Frontal cortex (tissue), 4 donors: ENCODE results near the gene DMD. TPM values are rescaled to one million over a fixed set of nuclear protein-coding genes. Genes with fewer than 3 reads are reported as not detected.

Experiments used
- DNase-seq, 2 donors: peaks; one replicate each; pipeline ENCODE4 v3.0.0; 2012; ENCODE audit warnings: low spot score in 2 of 2
- FAIRE-seq: peaks from 2 replicates; lab custom pipeline; 2012; peaks lifted over from hg19 to GRCh38; lab: Jason Lieb, UNC
- total RNA-seq: library from RNA; depleted of rRNA; stranded (reverse); fragments of >200 nt; gene quantifications from one replicate; pipeline ENCODE4 v1.2.3, GENCODE V29; 2014
- donor health status: control.
- donor health status: control.
- donor health status: control.

Gene DMD
- total RNA-seq, 1 donor from 2014 or later: 56.7 TPM

DNA sequence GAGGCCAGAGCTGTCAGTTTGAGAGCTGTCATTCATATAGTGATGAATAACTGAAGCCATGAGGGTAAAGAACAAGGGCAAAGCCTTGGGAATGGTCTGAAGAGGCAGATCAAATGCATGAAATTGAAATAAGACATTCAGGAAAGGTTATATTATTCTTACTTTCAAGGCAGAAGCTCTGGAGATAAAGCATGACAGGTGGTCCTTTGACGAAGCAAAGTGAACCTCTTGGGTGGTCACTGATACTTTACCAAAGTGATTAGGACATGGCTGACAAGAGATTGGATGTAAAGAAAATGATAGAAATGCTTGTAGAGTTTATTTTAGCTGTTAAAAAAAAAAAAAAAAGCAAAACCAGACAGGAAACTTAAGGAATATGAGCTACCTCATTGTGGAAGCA lies 1505.5 kb downstream of the DMD start:
- FAIRE-seq (no peak), DNase-seq (no peak)

DNA sequence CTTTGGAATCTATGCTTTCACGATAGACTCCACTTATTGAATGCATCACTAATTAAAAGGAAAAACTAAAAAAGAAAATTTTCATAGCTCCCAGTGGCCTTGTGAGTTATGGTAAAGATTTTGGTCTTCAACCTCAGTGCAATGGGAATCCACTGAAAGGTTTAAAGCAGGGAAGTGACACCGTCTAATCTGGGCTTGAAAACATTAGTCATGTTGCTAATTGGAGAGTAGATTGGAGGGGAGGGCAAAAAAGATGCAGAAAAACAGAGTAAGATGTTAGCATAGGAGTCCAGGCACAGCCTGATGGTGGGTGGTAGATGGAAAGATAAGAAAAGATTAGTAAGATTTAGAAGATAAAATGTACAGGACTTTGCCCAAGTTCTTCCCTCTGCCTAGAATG lies 1506.4 kb downstream of the DMD start:
- no peak for DNase-seq
- FAIRE-seq: no peak

DNA sequence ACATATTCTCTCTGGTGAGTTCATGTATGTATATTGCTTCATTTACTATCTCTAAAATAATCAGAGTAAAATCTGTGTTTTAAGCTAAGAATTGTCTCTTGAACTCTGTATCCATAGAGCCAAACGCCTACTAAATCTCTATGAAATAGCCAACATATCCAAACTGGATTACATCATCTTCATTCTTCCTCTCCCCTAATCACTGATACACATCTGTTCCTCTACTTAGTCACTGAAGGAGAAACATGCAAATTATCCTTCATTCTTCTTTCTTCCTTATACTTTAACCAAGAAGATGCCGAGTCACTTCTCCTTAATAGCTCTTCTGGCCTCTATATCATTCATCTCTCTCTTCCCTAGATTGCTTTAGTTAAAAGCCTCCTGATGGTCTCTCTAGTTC lies 1509.1 kb downstream of the DMD start:
- DNase-seq: no peak
- FAIRE-seq: no peak

DNA sequence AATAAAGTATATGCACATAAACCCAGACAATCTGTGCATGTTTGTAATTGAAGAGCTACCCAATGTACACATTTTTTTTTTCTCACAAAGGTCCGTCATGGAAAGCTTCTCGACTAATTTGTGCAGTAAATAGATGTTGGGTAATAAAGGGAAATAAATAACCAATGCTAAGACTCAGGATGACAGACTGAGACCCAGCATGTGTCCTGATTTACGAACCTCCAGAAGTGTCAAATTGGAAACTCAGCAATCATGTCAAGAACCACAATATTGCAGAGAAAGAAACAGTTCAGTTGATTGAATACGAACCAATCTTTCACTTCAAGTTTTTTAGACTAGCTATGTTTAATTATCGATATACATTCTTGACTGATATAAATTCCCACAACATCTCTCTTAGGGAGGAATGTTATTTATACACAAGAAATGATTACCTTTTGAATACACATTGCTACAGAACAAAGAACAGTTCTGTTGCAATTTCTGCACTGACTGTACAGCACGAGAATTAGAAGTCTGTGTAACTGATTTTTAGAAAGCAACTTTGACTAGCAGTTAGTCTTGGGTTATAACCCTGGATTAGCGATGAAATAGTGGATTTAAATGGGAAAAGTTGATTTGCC lies 1513.9 kb downstream of the DMD start:
- no peak for DNase-seq
- no peak for FAIRE-seq

DNA sequence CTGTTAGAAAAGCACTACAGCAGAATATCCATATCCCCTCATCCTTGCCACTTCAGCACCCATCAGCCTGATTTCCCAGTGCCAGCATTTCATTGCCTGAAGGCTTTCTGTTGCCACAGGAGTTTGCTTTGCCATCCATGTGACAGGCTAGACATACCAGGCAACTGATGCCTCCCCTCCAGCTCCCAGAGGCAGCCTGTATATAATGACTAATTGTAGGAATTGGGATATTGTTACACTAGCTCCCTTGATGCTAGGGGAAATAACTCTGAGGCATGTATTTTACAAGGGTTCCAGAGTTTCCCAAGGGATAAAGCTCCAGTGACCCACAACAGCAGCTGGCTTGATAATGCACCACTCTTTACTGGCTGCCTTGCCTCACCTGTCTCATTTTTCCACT lies 1531.5 kb downstream of the DMD start:
- FAIRE-seq (no peak), DNase-seq (no peak)

DNA sequence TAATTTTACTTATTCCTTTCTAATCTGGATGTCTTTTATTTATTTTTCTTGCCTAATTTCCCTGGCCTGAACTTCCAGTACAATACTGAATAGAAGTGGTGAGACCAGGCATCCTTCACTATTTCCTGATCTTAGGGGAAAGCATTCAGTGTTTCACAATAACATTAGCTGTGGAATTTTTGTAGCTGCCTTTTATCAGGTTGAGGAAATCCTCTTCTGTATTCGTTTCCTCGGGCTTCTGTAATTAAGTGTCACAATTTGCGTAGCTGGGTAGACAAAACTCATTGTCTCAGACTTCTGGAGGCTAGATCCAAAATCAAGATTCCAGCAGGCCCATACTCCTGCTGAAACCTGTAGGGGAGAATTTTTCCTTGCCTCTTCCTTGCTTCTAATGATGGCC lies 1541.1 kb downstream of the DMD start:
- FAIRE-seq: no peak
- DNase-seq: no peak

DNA sequence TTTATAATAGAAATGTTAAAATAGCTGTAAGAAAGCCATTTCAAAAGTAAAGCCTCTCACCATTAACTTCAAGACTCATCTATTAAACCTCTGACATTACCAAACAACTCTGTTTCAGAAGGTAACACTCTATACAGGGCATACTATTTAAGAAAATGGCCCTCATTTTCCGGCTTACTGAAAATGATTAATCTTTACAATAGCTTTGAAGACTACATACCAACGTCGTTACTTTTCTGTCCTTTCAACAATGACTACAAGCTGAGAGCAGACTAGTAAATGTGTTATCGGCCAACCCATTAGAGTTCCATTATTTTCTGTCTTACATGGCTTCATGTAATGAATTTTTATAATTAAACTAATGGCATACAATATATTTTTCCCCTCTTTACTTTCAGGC lies 1545.9 kb downstream of the DMD start:
- no peak for DNase-seq

DNA sequence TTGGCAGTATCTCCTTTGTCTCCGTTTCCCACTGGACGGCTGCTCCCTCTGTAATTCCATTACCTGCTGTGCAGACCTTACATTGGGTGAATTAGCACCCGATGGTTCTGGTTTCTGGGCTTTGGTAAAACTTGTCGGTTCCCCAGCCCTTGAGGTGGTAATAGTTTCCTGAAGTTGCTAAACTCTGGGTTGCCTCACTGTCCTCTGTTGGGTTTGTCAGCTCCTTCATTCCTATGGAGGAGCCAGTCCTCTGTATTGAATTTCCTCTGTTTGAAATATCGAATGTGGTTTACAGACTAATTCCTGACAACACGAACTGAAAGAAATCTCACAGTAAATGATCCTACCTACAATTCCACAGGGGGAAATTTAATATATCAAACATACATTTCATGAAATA lies 1548.2 kb downstream of the DMD start:
- no peak for DNase-seq
- no peak for FAIRE-seq

More for the DNA sequence above, 1545.9 kb downstream of the DMD start:
- FAIRE-seq: no peak

DNA sequence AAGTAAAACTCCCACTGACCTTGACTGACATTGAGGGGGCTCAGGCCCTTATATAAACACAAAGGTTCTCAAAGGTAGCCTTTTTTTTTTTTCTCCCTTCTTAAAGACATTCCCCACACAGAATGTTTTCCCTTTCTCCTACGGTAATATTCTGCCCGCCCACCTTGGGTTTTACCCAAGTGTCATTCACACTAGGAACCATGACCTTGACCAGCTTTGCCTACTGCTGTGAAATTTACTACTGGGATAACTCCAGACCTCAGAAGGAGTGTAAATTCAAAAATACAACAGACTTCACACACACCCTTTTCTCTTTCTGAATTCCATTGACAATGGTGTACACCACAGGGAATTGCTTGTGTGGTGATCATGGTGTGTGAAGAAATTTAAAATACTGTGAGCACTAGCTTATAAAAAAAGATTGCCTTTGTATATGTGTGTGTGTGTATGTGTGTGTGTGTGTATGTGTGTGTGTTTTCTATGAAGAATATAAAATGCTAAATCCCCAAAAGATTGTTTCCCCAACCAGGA lies 1550.0 kb downstream of the DMD start:
- FAIRE-seq (no peak), DNase-seq (no peak)

DNA sequence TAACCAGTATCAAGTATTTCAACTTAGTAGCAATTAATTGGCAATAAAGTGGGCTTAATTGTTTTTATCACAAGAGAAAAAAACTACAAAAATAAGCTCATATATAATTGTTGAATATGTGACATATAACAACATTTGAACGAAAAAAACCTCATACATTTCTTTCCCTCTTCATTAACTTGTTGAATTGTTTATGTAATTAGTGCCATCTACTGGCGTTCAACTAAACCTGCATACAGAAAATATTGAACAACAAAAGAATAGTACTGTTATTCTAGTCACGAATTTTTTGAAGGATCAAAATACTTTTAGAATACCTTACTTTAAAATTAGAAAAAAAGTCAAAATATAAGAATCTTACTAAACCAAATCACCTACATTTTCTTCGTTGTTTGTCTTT lies 1553.0 kb downstream of the DMD start:
- FAIRE-seq: peak; percentile 98
- peak in 1 of 2 donors; percentile 0 for DNase-seq

DNA sequence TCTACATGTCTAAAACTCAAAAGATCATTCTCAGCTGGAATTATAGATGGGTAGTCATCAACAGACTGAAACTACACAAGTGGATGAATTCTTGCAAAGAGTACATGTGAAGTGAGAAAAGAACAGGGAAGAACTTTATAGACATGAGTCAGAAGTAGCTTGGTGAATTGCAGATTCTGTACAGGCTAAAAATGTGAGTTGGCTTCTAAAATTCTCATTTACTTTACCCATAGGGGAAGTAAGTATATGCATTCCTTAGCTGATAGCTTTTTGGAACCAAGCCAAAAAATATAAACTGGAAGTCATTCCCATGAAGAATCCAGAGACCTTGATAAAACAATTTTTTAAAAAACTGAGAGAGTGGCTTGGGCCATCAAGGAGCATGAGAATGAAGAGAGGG lies 1555.3 kb downstream of the DMD start:
- FAIRE-seq: no peak

DNA sequence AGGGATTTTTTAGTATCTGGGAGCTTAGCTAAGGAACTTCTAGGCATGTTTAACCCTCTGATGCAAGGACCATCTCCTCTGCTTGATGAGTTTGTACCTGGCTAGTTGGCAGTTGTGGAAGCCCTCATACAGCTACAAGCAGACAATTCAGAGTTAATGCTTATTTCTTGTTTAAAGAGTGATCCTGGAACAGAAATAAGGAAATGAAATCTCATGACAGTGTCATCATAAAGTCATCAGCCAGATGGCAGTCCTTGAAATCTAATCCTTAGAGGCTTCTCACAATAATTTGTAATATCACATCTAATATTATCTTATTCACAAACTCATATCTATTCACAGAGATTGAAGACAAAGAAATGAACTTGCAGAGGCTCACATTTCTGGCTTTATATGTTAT lies 1557.9 kb downstream of the DMD start:
- DNase-seq (no peak), FAIRE-seq (no peak)

More for the DNA sequence above, 1555.3 kb downstream of the DMD start:
- DNase-seq: no peak

DNA sequence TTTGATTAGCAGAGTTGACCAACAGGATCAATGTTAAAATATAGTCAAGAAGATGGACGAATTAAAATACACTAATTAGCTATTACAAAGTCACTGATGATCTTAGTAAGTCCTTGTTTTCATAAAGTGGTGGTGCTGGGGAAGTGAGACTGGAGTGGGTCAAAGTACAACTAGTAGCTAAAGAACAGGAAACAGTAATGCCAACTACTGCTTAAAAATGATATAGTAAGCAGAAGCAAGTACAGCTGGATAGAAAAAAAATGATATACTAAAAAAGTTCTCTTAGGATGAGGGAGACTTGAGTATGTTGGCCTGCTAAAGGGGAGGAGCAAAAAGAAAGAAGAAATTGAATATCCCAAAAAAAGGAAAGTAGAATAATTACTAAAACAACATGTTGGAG lies 1558.7 kb downstream of the DMD start:
- DNase-seq (no peak), FAIRE-seq (no peak)

DNA sequence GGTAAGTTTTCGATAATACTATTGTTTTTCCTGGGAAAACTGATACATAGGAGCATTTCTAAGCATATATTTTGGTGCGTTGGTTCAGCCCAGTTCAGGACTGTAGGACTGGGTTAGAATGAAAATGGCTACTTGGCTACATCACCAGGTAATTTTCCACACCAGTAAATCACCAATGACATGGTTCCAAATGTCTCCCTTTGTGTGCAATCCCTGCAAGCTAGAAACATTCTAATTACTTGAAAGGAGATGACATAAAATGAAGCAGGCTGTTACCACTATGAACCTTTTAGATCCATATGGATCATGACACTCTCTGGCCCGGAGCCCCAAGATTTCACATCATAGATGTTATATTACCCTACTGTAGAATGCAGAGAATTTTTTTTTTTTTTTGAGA lies 1562.1 kb downstream of the DMD start:
- FAIRE-seq (no peak), DNase-seq (no peak)

DNA sequence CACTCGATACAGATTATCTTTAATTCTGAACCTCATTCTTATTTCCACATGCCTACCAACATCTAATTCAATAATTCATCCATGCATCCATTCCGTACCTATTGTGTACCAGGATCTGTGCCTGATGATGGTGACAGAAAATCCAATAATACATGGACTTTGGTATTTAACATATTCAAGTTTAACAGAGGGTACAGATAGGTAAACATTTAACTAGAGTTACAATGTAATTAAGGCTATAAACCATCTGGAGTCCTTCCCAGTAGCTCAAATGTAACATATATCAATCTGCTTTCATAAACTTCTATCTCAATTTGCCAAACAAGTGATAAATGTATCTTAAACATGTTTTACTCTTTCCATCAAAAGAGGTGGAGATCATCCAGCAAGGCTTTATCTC lies 1578.0 kb downstream of the DMD start:
- DNase-seq (no peak), FAIRE-seq (no peak)

DNA sequence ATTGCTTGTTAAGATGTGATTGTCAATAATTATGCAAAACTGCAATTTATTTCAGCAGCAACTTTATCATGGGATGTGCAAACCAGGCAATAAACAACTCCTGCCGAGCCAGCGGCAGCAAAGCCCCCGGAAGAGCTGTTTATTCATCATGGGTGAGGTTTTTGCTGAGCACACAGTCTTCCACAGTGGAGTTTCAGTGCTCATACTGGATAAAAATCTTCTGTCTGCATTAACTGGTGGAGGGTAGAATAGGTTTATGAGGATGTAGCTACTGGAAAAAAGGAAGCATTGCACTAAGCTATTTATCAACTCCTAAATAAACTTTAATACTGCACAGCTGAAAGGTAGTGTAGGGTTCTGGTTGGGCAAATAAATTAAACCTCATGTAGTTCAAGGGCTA lies 1582.2 kb downstream of the DMD start:
- DNase-seq (no peak), FAIRE-seq (no peak)

DNA sequence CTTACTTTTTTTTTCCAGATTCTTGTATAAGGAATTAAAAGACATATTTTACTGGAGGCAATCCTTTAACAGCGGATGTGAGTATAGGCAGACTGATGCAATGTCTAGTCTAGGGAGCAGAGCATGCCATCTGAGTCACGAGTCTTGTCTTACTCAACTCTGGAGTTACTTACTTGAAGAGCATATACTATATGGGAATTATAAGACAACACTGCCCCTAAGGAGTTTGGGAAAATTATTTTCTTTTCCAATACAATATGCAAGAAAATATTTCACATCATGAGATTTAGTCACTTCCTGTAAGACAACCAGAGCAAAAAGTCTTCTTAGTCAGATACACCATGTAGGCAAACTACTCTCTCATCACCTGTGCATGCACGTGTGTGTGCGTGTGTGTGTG lies 1602.2 kb downstream of the DMD start:
- FAIRE-seq (no peak), DNase-seq (no peak)

DNA sequence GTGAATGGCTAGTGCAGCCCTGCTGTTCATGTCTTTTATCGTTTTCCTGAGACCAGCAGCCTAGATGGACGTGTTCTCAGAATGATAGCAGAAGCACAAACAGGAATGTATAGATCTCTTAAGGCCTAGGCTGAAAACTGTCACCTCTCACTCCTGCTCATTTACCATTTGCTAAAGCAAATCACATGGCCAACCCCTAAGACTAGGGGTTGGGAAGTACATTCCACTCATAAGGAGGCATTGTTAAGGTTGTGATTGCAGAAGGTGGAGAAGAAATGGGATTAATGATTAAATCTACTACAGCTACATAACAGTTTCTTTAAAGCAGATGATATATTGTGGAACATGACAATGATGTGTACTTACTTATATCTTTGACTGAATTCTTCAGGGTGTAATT lies 1602.7 kb downstream of the DMD start:
- no peak for FAIRE-seq
- DNase-seq: no peak

DNA sequence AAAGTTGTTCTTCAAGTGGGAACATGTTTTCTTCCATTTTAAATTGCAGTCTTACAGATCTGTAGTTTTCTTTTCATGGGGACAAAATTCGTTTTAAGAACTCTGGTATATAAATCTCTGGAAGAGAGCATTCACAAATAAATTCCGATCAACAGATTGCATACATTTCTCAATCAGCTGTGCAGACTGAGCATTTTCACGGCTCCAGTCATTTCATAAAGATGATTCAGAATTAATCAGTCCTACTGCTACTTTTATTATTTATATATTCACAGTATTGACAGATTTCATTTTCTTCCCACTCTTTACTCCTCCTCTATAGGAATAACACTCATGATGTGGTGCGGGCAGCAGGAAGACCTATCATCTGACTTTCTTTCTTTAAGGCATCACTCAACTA lies 1604.6 kb downstream of the DMD start:
- no peak for FAIRE-seq
- no peak for DNase-seq

DNA sequence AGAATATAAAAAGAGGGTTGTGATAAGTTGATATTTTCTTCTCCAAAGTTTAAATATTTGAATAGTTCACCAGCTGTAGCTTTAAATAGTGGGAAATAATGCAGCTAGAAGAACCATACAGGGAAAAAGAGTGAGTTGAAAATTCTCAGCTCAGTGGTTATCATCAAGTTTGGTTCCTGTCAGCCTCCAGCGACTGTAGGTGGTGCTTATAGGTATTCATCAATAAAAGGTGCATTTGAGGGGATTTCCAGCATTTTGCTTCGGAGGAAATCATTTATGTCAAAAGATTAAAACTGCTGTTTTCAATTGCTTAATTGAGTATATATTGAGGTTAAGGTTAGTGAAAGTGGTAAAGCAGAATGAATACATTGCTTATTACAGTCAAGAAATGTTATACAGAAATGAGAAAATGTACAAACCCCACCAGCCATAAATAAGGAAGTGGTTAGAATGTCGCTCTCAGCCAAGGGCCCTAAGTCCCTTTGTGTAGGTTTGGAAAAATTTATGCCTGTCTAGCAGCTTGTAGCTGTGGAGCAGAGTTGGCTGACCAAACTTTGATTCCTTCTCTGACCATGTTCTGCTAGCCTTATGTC lies 1606.6 kb downstream of the DMD start:
- FAIRE-seq: no peak
- no peak for DNase-seq

DNA sequence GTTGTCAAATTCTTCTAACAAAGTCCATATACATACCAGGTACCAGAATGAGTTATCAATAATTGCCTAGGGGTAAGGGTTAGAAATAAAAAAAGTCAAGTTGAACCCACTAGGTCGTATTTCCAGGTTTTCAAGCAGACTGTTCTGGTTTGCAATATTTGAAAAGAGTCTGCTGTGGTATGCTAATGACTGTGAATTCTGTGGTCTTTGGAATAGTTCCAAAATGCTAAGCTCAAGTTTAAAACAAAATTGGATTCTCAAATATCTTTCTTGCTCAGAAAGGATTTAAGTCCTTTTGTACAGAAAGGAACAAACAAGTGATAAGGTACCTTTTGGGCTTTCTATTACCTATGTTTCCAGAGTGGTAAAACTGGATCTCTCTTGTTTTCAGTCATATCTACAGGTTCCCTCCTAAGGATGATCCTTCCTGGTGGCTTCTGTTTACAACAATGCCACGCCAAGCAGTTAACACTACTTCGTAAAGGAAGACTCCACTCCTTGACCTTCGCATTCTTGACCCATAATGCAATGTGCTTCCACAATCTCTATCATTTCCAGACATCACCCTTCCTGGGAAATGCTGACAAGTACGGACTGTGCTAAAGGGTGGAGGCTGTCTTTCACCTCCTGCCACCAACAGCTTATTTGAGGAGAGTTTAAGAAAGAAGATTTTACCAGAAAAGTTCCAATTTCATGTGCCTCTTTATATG lies 1607.8 kb downstream of the DMD start:
- FAIRE-seq: no peak

More for the DNA sequence above, 1607.8 kb downstream of the DMD start:
- DNase-seq: no peak
